ENCODE data around the gene SLC2A4.
A peak's percentile ranks its signal among the peaks of the same experiment; 100 is the strongest.
"Not testable (repeated sequence)": the region's sequence is repeated elsewhere in the genome, so short reads cannot be mapped to it uniquely, and the experiment has no call there.

The SLC2A4 gene

DNA sequence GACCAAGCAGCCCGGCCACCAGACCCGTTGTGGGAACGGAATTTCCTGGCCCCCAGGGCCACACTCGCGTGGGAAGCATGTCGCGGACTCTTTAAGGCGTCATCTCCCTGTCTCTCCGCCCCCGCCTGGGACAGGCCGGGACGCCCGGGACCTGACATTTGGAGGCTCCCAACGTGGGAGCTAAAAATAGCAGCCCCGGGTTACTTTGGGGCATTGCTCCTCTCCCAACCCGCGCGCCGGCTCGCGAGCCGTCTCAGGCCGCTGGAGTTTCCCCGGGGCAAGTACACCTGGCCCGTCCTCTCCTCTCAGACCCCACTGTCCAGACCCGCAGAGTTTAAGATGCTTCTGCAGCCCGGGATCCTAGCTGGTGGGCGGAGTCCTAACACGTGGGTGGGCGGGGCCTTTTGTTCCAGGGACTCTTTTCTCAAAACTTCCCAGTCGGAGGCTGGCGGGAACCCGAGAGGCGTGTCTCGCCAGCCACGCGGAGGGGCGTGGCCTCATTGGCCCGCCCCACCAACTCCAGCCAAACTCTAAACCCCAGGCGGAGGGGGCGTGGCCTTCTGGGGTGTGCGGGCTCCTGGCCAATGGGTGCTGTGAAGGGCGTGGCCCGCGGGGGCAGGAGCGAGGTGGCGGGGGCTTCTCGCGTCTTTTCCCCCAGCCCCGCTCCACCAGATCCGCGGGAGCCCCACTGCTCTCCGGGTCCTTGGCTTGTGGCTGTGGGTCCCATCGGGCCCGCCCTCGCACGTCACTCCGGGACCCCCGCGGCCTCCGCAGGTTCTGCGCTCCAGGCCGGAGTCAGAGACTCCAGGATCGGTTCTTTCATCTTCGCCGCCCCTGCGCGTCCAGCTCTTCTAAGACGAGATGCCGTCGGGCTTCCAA is at the start of gene SLC2A4:
Gene SLC2A4 (plus strand): TSS at position 645 of the 879 bp plus-strand sequence. CDS start 217 bp downstream, at position 862.
- peak; percentile 19 to 65 for DNase-seq

DNA sequence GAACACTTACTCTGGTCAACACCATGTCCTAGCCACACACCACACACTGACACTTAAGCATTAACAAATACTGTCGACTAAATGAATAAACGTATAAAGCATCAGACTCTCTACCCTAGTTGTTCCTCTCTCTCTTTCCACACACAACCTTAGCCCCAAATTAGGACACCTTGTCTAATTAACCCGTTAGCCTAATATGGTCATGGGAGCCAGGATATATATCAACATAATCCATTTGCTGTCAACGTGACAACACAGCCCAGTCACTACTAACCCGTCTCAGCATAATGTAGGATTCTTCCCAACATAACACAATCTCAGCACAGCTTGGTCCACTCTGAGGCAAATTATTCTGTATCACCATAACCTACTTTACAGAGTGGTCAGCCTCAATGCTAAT is 49.4 kb upstream of the SLC2A4 start:
- no peak for DNase-seq

DNA sequence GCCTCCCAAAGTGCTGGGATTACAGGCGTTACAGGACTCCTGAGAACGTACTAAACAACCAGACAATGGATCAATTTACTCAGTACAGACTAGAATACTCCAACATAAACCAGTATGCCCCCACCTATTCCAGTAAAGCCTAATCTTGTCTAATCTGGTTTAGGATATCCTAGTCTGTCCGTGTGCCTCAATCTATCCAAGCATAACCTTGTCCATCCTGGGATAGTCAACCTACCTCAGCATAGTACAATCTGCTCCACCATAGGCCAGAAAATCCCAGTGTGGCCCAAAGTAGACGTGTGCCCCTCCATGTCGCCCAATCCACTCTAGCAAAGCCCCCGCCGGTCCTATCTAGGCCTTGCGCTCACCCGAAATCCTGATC is 47.8 kb upstream of the SLC2A4 start:
- DNase-seq, result no peak

DNA sequence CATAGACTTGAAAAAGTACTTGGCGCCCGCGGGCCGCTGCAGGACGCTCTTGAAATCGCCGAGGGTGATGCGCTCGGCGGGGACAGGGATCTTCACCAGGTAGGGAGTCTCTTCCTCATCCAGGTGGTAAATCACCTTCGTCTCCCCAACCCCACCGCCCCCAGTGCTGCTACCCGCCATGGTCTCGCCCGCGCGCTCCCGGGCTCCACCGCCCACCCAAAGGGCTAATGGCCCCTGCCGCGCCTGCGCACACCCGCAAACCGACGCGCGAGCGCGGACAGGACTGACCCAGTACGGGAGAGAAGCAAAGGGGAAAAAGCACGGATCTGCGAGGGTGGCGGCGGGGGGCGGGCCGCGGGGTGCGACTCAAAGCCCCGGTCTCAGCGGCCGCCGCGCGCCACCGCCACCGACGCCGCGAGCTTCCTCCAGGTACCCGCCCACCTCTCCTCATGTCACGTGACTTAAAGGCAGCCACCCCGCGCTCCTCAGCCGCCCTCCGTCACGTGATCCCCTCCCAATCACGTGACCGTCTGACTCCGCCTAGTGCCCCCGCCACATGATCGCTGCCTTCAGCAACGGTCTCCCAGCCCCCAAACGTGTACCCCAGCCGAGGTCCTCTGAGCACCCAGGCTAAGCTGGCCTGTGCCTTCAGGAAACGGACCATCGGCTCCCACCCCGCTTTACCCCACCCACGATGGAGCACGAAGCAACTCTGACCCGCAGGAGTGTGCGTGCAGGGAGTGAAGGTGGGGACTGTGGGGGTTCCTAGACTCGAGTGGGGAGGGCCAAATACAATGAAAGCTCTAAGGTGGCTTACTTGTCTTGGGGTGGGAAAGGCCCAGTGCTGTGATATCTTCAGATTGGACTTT is 47.2 kb upstream of the SLC2A4 start, which contains the start of gene DVL2:
Gene DVL2 (minus strand): TSS at position 435 of the 869 bp plus-strand sequence. CDS start 255 bp downstream, at position 180.
- DNase-seq, result peak; percentile 82 to 94

DNA sequence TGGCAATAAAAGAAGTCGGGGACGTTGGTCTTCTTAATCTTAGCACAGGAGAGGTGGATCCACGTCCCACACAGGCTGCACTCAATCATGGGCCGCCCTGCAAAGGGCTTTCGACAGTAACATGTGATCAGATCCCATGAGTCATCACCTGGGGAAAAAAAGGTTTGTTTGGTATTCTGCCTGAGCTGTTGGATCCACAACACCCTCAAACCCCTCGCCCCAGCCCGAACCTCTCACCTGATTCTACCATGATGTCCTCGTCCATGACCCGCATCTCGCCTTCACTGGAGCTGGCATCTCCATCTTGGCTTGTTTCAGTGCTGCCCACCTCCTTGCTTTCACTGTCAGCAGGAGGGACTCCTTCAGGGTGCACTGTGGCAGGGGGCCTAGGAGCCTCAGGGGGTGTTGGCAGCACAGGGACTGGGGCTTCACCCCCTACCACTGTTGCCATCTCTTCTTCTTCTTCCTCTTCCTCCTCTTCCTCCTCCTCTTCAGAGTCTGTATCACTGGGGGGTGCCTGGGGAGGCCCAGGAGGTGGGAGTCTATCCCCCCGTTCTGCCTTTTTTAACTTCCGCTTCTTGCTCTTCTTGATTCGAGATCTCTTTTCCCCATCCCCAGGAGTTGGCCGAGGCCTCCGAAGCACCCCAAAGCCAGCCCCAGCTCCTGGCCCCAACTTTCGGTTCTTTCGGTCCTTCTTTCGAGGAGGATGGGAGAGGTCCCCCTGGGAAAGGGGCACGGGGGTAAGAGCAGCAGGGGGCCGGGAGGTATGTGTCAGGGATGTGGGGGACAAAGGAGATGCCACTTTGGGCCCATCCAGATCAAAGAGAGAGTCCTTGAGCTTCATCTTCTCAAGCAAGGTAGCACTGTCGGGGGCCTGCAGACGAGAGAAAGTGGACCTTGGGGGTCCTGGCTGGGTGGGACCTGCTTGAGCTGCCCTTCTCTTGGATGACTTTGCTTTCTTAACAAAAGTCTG is 45.5 kb upstream of the SLC2A4 start:
- DNase-seq, result no peak

DNA sequence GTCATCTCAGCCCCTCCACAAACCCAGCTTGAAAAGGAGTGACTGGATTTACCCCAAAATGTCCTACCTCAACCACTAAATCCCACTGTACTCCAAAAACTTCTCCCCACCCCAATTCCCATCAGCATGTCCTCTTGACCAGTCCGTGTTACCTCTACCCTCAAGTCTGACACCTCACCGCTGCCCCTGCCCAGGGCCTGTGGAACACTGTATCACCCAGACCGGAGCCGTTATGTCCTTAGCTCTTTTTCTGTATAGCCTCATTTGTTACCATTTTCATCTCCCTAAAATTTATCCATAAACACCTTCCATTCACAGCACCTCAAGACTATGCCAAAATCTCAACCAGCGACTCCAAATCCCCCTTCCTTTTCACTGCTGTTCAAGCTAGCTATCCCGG is 44.7 kb upstream of the SLC2A4 start:
- no peak for DNase-seq

DNA sequence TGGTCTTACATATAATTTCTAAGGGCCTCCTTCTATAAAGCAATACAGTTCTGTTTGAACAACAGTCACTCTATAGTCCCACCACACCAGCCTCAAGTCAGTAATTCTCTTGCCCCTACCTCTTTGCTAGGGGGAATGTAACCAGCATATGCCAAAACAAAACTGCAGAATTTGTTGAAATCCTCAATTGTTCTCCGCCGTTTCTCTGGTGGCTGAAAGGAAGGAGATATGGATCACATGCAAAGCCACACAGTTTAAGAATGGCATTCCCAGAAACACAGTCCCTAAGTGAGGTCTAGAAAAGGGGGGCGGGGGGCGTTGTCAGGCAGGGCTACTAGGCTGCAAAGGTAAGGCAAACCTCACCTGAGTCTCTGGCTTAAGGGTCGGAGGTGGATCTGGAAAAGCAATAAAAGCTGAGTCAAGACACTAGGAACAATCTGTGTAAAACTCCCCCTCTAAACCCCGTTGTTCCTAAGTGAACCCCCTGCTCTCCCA is 44.2 kb upstream of the SLC2A4 start:
- DNase-seq, result no peak

DNA sequence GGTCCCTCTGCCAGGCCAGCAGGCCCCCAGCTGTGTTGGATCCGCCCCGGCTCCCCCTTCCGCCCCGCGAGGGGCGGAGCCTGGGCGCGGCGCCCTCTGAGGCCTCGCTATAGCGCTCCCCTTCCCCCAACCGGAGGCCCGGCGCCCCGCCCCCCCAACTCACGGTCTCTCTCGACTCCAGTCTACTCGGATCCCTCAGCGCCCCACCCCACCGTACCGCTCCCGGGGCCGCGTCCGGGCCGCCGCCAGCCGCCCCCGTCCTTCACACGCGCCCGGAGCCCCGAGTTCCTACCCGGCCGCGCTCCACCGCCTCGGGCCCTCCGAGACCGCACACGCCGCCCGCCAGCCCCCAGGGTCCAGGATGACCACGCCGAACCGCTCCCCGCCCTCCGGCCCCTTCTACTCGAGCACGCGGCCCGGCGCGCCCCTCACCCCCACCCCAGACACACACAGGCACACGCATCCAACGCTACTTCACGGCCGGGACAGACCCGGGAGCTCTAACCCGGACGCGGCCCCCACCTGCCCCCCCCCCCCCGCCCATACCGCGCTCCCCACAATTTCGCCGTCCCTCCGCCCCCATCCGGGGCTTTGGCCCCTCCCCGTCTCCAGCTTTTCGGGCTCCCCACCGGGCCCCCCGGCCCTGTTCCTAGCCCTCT is 43.6 kb upstream of the SLC2A4 start:
- DNase-seq, result peak in 1 of 2 donors; percentile 44

DNA sequence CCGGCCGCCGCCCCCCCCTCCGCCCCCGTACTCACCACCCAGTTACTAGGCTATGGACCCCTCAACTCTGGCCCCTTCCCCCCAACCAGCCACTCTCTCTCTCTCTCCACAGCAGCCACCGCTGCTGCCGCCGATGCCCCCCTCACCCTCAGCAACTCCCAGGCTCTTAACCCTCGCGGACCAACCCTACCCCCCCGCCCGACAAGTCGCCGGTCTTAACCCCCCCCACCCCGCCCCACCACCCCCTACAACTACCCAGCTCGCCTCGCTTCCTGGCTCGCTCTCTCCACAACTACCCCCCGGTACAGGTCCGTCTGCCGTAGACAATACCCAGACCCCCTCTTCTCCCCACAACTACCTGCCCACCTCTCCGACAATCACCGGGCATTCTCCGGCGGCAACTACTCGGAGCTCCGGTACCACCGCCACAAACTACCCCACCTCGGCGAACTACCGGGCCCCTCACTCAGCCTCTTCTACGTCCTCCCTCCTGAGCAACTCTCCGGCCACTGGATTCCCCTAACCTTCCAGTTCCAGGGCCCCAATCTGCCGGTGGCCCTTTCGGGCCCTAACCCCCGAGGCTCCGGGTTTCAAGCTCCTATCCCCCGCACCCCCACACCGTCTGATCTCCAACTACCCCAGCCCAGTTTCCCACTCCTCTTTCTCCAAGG is 43.0 kb upstream of the SLC2A4 start:
- no peak for DNase-seq

DNA sequence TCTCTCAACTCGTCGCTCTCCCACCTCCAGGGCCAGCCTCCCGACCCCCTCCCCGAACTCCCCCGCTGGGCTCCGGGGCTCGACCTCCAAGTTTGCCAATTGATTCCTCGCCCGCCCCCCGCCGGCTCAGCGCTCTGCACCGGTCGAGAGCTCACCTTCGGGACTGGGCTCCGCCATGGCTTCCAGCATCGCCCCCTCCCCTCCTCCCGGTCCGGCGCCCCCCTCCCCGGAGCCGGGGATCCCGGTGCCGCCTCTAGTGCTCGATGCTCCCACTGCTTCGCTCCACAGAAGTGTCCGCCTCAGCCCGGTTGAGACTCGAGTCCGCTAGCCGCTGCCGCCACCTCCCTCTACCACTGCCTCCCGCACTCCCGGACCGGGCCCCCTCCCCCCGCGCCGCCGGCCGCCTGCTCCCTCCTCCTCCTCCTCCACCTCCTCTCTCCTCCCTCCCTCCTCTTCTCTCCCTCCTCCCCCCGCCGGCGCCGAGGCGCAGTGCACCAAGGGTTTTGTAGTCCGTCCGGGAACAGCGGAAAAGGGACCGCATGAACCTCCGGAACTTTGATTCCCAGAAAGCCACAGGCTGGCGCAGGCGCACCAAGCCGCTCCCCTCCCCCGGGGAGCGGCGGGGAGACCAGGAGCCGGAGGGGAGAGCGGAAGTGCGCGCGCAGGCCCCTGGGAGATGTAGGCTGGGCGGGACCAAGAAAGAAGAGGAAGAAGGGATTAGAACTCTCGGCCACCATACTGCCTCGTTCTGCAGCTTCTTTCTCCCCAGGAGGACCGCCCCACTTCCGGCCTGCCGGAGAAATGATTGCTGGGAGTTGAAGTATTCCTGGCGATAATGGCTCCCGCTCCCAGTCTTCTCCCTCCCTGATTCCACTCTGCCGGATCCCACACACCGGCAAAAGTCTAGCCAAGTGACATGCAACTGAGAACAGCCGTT is 42.2 kb upstream of the SLC2A4 start, which contains the start of gene PHF23:
Gene PHF23 (minus strand): TSS at position 367 of the 937 bp plus-strand sequence. CDS start 178 bp downstream, at position 189.
- peak; percentile 87 to 100 for DNase-seq

DNA sequence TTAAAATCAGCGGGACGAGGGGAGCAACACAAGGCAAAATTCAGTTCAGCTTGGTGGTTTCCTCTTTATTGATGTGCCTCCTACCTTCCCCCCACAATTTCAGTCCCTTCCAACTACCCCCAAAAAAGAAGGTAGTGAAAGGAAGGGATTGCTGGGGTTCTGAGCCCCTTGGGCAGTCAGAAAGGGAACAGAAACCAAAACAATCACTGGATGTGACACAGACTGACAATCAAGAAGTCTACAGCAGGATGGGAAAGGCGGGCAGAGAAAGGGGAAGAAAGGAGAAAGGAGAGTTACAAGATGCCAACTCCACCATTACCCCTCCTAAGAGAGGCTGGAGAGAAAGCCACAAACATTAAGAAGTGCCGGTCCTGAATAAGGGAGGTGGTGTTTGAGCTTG is 41.1 kb upstream of the SLC2A4 start:
- peak in 1 of 2 donors; percentile 8 for DNase-seq

DNA sequence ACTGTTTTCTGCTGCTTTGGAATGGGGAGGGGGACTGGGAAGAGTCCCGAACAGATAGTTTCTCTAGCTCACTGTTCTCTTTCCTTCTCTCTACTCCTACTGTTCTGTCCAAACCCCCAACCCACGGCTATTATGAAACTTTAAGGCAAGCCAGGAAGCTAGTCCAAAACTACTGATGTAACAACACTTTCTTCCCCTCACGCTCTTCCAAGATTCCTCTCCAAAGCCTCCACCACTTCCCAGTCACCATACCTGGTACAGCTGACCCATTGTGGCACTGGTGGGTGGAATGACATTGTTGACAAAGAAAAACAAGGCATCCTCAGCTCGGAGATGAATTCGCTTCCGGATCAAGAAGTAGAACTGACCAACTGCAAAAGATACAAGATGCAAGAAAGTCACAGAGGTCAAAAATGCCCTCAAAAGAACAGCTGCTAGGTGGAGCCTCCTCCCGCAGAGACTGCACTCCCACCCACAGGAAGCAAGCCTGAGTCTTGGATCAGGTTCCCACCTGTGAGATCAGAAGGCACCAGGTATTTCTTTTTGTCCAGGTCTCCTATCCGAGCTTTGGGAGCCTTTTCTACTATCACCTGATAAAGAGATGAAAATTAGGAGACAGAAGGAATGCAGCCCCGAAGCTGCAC is 40.3 kb upstream of the SLC2A4 start:
- DNase-seq, result no peak

DNA sequence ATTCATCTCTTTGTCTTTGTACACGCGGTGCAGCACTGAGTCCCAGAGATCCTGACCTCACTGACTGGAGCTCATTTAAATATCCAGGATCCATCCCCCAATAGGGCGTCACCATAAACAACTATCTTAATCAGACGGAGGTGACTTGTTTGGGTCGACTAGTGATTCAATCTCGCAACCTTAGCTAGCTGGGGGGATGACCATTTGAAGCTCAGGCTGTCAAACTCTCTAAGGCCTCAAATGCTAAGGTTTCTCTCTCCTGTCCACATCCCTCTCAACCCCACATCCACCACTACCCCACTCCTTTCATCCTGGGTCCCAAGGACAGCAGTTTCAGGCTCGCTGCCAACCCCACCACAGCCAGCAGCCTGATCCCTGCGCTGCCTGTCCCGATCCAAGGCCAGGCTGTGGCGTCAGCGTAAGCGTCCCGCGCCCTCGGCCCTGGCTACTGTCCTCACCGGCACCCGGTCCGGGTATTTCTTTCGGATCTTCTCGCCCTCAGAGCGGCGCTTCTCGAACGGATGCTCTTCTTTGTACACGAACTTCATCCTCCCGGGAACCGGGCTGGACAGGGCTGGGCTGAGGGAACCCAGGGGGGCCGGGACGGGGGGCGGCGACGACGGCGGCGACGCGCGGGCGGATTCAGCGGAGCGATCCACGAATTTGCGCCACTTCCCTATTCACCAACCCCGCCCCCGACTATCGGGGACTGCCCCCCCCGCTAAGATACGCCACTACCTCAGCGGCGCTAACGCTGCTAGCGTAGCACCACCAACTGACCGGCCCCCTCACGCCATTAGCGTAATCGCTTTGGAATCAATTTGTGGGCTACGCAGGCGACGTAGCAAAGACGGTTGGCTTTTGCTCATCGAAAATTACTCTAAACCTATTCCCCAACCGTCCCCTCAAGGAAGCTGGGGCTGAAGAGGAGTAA is 39.5 kb upstream of the SLC2A4 start, which contains the start of gene GABARAP:
Gene GABARAP (minus strand): TSS at position 667 of the 934 bp plus-strand sequence. CDS start 119 bp downstream, at position 548.
- DNase-seq, result peak; percentile 86 to 95

DNA sequence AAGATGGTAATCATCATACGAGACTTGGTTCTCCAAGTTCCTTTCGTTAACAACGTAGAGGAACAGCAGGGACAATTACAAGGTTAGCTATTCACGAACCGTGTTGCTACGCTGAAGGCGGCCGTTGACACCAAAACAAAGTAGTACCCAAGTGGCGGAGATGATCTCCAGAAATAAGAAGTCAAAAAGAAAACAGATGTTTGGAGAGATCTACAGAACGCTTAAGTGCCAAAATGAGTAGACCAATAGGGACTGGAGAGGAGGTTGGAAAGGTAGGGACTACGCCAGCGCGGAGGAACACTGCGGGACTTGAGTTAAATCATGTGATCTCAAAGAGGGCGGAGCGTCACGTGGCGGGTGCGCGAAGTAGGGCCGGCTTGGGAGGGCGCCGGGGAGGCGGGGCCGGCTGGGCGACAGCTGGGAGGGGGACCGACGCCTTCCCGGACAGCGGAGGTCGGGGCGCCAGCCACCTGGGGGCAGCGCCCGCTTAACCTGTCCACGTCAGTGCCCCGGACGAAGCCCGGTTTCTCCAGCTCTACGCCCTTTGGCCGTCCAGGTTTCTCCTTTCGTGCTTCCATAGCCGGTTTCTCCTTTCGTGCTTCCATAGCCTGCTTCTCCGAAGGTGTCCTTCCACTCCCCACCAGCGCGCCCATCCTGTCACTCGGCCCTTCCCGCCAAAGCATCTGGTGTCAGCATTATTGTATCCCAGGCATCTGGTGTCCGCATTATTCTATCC is 38.6 kb upstream of the SLC2A4 start:
- DNase-seq, result peak; percentile 91 to 94

DNA sequence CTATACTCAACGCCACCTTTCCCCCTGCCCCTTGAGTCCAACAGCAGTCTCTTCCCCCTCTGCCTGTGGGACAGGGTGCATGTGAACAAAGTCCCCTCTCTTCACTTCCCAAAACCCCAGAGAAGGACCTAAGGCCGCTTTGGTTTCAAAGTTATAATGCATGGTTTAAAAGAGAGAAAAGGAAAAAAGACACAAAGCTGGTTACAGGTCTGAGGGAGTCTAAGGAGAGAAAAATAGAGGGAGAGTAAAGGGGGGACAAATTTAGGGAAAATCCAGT is 38.1 kb upstream of the SLC2A4 start:
- DNase-seq, result no peak

DNA sequence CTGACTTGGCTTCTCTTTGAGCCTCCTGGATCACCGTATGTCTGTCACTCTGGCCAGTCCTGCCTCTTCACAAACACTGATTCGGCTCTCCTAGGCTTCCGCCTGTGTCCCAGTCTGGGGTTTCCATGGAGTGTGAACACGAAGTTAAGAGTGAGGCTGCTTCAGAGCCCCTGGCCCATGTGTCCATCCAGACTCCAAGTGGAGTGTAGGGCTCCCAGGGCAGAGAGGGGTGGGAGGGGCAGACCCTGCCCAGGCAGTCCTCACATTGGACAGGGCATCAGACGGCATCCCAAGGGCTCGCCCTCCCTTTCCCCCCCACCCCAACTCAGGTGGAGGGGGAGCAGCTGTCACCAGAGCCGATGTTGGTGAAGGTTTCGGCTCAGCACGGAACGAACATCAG is 37.7 kb upstream of the SLC2A4 start:
- DNase-seq, result not testable (repeated sequence)

DNA sequence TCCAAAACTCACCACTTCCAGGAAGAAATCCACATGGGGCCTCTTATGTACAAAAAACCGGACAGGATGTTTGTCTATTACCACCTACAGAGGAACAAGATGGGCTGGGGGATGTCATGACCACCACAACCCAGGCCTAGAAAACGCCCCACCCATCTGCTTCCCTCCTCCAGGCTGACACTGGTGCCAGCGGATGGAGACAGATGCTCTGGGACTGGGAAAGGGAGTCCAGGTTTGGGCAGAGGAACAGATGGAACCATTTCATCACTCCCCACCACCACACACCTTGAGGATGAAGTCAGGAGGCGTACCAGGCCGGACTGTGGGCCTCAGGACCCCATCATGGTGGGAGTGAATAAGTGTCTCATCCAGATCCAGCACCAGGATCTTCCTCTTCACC is 34.7 kb upstream of the SLC2A4 start:
- DNase-seq, result no peak

All from bone marrow (tissue), 2 donors.